BE2C (cell line): ENCODE data around the gene LEFTY1. TPM values are rescaled to one million over a fixed set of nuclear protein-coding genes. Genes with fewer than 3 reads are reported as not detected.
"Not testable (repeated sequence)": the region's sequence is repeated elsewhere in the genome, so short reads cannot be mapped to it uniquely, and the experiment has no call there.

Experiments used
- DNase-seq: peaks from one replicate; pipeline ENCODE4 v3.0.0-alpha.2; 2020
- H3K27me3 ChIP-seq: fragments of 250-450 bp; sonication (Bioruptor Pico); 2 replicates; pipeline ENCODE4 v1.5.1; 2020; ENCODE audit warnings: mild to moderate bottlenecking
- H3K36me3 ChIP-seq: fragments of 250-450 bp; sonication (Bioruptor Pico); 2 replicates; pipeline ENCODE4 v1.5.1; 2020; ENCODE audit warnings: mild to moderate bottlenecking
- H3K4me1 ChIP-seq: fragments of 250-450 bp; sonication (Bioruptor Pico); 2 replicates; pipeline ENCODE4 v1.5.1; 2020
- H3K4me3 ChIP-seq: 2 replicates; pipeline ENCODE4 v1.5.1; 2011; ENCODE audit warnings: low read depth, low read length
- H3K9me3 ChIP-seq: fragments of 250-450 bp; sonication (Bioruptor Pico); 2 replicates; pipeline ENCODE4 v1.5.1; 2020
- polyA plus RNA-seq: library from polyadenylated mRNA; unstranded; fragments of >200 nt; gene quantifications from one replicate; pipeline ENCODE4 v1.2.1, GENCODE V29; 2012; ENCODE audit warnings: low read depth, missing spikeins; ENCODE audit not compliant: insufficient read length, insufficient read depth
- TF ChIP-seq, protein P1 (sequence below): IDR thresholded peaks from 2 replicates; pipeline ENCODE4 v1.5.1; 2012; ENCODE audit warnings: mild to moderate bottlenecking, low read depth, low read length

LEFTY1 gene, protein sequence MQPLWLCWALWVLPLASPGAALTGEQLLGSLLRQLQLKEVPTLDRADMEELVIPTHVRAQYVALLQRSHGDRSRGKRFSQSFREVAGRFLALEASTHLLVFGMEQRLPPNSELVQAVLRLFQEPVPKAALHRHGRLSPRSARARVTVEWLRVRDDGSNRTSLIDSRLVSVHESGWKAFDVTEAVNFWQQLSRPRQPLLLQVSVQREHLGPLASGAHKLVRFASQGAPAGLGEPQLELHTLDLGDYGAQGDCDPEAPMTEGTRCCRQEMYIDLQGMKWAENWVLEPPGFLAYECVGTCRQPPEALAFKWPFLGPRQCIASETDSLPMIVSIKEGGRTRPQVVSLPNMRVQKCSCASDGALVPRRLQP
- polyA plus RNA-seq, result not detected

DNA sequence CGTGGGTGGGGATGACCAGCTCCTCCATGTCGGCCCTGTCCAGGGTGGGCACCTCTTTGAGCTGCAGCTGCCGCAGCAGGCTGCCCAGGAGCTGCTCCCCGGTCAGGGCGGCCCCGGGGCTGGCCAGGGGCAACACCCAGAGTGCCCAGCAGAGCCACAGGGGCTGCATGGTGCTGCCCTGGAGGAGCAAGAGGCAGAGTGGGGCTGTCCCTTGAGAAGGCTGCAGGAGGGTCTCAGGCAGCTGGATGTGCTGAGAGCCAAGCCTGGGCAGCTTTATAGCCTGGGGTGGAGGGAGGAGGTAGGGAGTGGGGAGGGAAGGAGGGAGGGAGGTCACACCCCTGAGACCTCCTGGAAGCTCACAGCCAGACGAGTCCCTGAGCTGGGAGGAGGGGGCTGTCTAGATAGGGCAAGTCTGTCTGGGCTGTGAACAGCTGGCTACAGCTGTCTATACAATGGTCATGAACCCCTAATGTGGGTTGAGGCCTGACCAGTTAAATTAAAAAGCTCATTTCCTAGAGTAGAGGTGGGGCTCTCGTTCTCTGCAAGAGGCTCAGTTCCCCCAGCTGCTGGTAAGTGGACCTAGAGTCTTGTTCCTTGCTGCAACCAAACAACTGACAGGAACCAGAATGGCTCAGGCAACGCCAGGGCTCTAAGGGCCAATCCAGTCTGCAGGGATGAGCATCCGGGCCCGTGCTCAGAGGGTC, at the start of gene LEFTY1:
Gene LEFTY1 (minus strand): TSS at position 249 of the 704 bp plus-strand sequence. CDS start 80 bp downstream, at position 169.
- TF ChIP-seq, protein P1, sequence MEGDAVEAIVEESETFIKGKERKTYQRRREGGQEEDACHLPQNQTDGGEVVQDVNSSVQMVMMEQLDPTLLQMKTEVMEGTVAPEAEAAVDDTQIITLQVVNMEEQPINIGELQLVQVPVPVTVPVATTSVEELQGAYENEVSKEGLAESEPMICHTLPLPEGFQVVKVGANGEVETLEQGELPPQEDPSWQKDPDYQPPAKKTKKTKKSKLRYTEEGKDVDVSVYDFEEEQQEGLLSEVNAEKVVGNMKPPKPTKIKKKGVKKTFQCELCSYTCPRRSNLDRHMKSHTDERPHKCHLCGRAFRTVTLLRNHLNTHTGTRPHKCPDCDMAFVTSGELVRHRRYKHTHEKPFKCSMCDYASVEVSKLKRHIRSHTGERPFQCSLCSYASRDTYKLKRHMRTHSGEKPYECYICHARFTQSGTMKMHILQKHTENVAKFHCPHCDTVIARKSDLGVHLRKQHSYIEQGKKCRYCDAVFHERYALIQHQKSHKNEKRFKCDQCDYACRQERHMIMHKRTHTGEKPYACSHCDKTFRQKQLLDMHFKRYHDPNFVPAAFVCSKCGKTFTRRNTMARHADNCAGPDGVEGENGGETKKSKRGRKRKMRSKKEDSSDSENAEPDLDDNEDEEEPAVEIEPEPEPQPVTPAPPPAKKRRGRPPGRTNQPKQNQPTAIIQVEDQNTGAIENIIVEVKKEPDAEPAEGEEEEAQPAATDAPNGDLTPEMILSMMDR, result no peak
- H3K36me3 ChIP-seq, result no peaks in the 10 kb centered on the region
- no peak for DNase-seq
- H3K4me3 ChIP-seq, result no peak within 1 kb of the TSS
- H3K4me1 ChIP-seq, result no peaks in the 10 kb centered on the region
- H3K9me3 ChIP-seq, result no peaks in the 10 kb centered on the region
- H3K27me3 ChIP-seq, result no peaks in the 10 kb centered on the region

DNA sequence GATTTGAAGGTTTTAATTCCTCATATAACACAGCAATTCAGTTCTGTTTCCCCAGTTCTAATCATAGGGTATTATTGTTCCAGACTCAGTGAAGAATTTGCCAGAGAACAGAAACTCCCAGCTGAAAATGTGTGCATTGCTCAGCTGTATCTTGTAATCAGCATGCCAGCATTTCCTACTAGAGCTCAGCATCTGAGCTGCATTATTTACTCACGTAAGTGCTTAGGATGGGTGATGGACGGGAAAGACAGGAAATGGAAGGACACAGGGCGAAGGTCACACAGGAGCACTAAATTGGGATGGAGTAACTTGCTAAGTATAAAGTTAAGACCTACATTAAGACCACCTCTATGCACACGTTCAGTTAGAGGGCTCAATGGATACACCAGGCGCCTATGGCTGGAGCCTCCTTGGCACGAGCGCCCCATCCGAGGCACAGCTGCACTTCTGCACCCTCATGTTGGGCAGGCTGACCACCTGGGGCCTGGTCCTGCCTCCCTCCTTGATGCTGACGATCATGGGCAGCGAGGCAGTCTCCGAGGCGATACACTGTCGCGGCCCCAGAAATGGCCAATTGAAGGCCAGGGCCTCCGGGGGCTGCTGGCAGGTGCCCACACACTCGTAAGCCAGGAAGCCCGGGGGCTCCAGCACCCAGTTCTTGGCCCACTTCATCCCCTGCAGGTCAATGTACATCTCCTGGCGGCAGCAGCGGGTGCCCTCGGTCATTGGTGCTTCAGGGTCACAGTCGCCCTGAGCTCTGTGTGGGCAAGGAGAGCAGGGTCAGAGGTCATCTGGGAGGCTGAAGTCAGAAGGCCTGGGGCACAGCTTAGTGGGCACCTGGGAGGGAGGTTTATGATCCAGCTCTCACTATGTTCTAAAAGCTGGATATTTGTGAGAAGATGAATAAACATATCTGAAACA, 48.4 kb upstream of the LEFTY1 start:
- Histone ChIP-seq H3K27me3 (no peaks in the 10 kb centered on the region), H3K9me3 (no peaks in the 10 kb centered on the region), H3K36me3 (no peaks in the 10 kb centered on the region), H3K4me1 (no peaks in the 10 kb centered on the region), H3K4me3 (no peak overlapping the region)
- DNase-seq, result no peak
- TF ChIP-seq, protein P1, result no peak

DNA sequence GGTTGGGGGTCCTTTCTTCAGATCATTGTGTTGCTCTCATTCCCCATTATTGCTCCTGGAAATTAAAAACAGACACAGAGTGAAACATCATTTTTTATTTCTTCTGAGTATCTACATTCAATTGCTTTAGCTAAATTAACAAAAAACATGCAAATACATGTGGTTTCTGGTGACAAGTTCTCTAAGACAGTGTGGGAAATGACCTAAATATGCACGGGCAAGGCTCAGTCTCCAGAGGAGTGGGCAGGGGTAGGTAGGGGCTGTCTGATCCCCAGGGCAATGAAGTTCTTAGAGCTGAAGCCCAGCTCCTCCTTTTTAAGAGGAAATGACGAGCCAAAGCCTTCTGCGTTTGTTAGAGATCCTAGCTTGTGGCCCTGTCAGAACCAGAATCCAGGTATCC, 47.6 kb upstream of the LEFTY1 start:
- Histone ChIP-seq H3K27me3 (no peaks in the 10 kb centered on the region), H3K36me3 (no peaks in the 10 kb centered on the region), H3K9me3 (no peaks in the 10 kb centered on the region), H3K4me1 (no peaks in the 10 kb centered on the region), H3K4me3 (no peak overlapping the region)
- no peak for DNase-seq
- TF ChIP-seq, protein P1, result no peak

DNA sequence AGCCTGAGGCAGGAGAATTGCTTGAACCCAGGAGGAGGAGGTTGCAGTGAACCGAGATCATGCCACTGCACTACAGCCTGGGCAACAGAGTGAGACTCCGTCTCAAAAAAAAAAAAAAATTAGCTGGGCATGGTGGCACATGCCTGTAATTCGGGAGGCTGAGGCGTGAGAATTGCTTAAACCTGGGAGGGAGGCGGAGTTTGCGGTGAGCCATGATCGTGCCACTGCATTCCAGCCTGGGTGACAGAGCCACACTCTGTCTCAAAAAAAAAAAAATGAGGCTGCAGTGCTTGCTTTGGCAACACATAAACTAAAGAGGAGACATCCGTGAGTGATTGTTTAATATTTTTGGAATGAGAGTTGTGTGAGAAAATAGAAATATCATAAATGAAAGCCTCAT, 47.1 kb upstream of the LEFTY1 start:
- not testable (repeated sequence) for H3K9me3 ChIP-seq, H3K4me1 ChIP-seq, DNase-seq, H3K4me3 ChIP-seq, H3K36me3 ChIP-seq, H3K27me3 ChIP-seq

DNA sequence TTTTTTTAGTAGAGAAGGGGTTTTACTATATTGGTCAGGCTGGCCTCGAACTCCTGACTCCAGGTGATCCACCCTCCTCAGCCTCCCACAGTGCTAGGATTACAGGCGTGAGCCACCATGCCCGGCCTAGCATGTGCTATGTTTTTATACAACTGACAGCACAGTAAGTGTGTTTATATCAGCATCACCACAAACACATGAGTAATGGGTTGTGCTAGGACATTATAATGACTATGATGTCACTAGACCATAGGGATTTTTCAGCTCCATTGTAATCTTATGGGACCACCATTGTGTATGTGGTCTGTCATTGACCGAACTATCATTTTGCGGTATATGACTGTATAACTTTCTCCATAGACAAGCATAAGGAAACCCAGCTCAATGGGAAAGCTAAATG, 45.8 kb upstream of the LEFTY1 start:
- Histone ChIP-seq H3K4me1 (no peaks in the 10 kb centered on the region), H3K9me3 (no peaks in the 10 kb centered on the region), H3K4me3 (no peak overlapping the region), H3K36me3 (no peaks in the 10 kb centered on the region), H3K27me3 (no peaks in the 10 kb centered on the region)
- TF ChIP-seq, protein P1, result no peak
- DNase-seq, result no peak

DNA sequence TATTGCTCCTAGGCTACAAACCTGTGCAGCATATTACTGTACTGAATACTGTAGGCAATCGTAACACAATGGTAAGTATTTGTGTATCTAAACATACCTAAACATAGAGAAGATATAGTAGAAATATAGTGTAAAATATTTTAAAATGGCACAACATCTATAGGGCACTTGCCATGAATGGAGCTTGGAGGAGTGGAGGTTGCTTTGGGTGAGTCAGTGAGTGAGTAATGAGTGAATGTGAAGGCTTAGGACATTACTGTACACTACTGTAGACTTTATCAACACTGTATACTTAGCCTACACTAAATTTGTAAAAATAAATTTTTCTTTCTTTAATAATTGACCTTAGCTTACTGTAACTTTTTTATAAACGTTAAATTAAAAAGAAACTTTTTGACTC, 44.1 kb upstream of the LEFTY1 start:
- Histone ChIP-seq H3K36me3 (no peaks in the 10 kb centered on the region), H3K4me3 (no peak overlapping the region), H3K27me3 (no peaks in the 10 kb centered on the region), H3K4me1 (0 out of 2 replicates have a peak, but pooled peaks cover 2% of the 10 kb centered on the region), H3K9me3 (no peaks in the 10 kb centered on the region)
- DNase-seq, result no peak
- TF ChIP-seq, protein P1, result no peak
